Measurements from ENCODE around the gene PLCH2. TPM values are rescaled to one million over a fixed set of nuclear protein-coding genes. Genes with fewer than 3 reads are reported as not detected.

Gene PLCH2
- total RNA-seq, 1 donor from 2014 or later: under 0.01 TPM

DNA sequence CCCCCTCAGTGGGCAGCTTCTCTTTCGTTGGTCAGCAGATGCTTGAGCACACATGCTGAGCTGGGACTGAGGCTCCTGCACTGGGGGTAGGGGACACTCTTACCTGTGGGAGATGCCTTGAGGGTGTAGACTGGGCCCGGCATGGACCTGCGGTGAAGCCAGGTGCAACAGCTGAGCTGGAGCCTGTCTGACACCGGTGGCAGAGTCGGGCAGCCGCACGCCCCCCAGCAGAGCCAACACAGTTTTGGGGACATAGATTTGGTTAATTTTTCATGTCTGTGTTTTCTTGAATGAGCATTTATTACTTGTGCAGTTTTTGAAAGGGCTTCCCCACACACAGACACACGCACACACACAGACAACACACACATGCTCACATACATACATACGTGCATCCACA, 59.9 kb downstream of the PLCH2 start:
- no peaks in the 10 kb centered on the region for H3K36me3 ChIP-seq (ENCODE audit: control insufficient read depth in 3 of 3, insufficient read depth in 3 of 3, low read length in 3 of 3)
- peaks cover 19 to 26% (median 26%) of the 10 kb centered on the region in 3 donors for H3K4me1 ChIP-seq (ENCODE audit: control insufficient read depth in 3 of 3, insufficient read depth in 3 of 3, low read length in 3 of 3)
- peaks cover 27 to 59% (median 56%) of the 10 kb centered on the region in 3 donors for H3K27me3 ChIP-seq (ENCODE audit: control insufficient read depth in 3 of 3, insufficient read depth in 3 of 3, low read length in 3 of 3)
- H3K4me3 ChIP-seq (ENCODE audit: low read length in 3 of 3): no peak overlapping the region
- H3K9me3 ChIP-seq (ENCODE audit: control insufficient read depth in 3 of 3, low read length in 3 of 3): no peaks in the 10 kb centered on the region
- H3K9ac ChIP-seq (ENCODE audit: low read depth in 1 of 3, low read length in 3 of 3): no peak overlapping the region
- H3K27ac ChIP-seq (ENCODE audit: low read depth, low read length): no peak overlapping the region

DNA sequence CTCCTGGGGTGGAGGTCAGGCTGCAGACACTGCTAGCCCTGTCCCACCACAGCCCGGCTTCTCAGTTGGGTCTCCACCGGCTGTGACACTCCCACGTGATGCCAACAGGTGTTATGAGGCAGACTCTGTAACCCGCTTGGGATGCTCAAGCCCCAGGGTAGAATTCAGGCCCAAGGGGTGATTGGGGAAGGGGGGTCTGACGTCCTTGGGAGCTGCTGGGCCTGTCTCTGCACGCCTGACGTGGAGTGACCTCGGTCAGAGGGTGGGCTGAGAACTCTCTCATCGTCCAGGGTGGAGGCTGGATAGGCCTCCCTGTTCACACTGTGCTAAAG, 61.7 kb downstream of the PLCH2 start:
- H3K27me3 ChIP-seq (ENCODE audit: control insufficient read depth in 3 of 3, insufficient read depth in 3 of 3, low read length in 3 of 3): peaks cover 41 to 69% (median 67%) of the 10 kb centered on the region in 3 donors
- H3K4me1 ChIP-seq (ENCODE audit: control insufficient read depth in 3 of 3, insufficient read depth in 3 of 3, low read length in 3 of 3): peaks cover 6 to 12% (median 9%) of the 10 kb centered on the region in 3 donors
- no peak overlapping the region for H3K9ac ChIP-seq (ENCODE audit: low read depth in 1 of 3, low read length in 3 of 3)
- H3K27ac ChIP-seq (ENCODE audit: low read depth, low read length): no peak overlapping the region
- no peak overlapping the region for H3K4me3 ChIP-seq (ENCODE audit: low read length in 3 of 3)
- H3K36me3 ChIP-seq (ENCODE audit: control insufficient read depth in 3 of 3, insufficient read depth in 3 of 3, low read length in 3 of 3): no peaks in the 10 kb centered on the region
- no peaks in the 10 kb centered on the region for H3K9me3 ChIP-seq (ENCODE audit: control insufficient read depth in 3 of 3, low read length in 3 of 3)

GRCh38 chr1:2538376-2538775, 62.3 kb downstream of the PLCH2 start:
- Histone ChIP-seq H3K9ac (ENCODE audit: low read depth in 1 of 3, low read length in 3 of 3) (no peak overlapping the region), H3K9me3 (ENCODE audit: control insufficient read depth in 3 of 3, low read length in 3 of 3) (no peaks in the 10 kb centered on the region)

DNA sequence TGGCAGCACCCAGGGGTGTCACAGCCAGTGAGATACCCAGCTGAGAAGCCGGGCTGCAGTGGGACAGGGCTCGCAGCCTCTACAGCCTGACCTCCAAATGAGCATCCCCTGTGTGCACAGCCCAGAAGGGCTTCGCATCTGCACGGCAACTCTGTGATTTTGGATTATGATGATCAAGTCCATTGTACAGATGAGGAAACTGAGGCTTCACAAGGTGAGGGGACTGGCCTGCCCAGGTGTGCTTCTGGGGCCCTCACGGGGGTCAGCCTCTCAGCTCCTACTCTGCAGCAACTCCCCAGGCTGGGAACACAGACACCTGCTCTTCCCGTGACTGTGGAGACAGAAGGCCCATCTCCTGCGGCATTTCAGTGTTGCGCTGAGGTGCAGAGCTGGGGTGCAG, 62.8 kb downstream of the PLCH2 start:
- no peak overlapping the region for H3K27ac ChIP-seq (ENCODE audit: low read depth, low read length)
- no peaks in the 10 kb centered on the region for H3K9me3 ChIP-seq (ENCODE audit: control insufficient read depth in 3 of 3, low read length in 3 of 3)
- H3K27me3 ChIP-seq (ENCODE audit: control insufficient read depth in 3 of 3, insufficient read depth in 3 of 3, low read length in 3 of 3): peaks cover 49 to 79% (median 78%) of the 10 kb centered on the region in 3 donors
- H3K4me3 ChIP-seq (ENCODE audit: low read length in 3 of 3): no peak overlapping the region
- H3K36me3 ChIP-seq (ENCODE audit: control insufficient read depth in 3 of 3, insufficient read depth in 3 of 3, low read length in 3 of 3): no peaks in the 10 kb centered on the region
- peaks cover 2 to 7% (median 6%) of the 10 kb centered on the region in 3 donors for H3K4me1 ChIP-seq (ENCODE audit: control insufficient read depth in 3 of 3, insufficient read depth in 3 of 3, low read length in 3 of 3)
- no peak overlapping the region for H3K9ac ChIP-seq (ENCODE audit: low read depth in 1 of 3, low read length in 3 of 3)

More at GRCh38 chr1:2538376-2538775, 62.3 kb downstream of the PLCH2 start:
- H3K4me1 ChIP-seq (ENCODE audit: control insufficient read depth in 3 of 3, insufficient read depth in 3 of 3, low read length in 3 of 3): peaks cover under 1 to 6% (median 3%) of the 10 kb centered on the region in 3 donors
- no peak overlapping the region for H3K4me3 ChIP-seq (ENCODE audit: low read length in 3 of 3)
- H3K27ac ChIP-seq (ENCODE audit: low read depth, low read length): no peak overlapping the region
- no peaks in the 10 kb centered on the region for H3K36me3 ChIP-seq (ENCODE audit: control insufficient read depth in 3 of 3, insufficient read depth in 3 of 3, low read length in 3 of 3)
- H3K27me3 ChIP-seq (ENCODE audit: control insufficient read depth in 3 of 3, insufficient read depth in 3 of 3, low read length in 3 of 3): peaks cover 46 to 75% (median 73%) of the 10 kb centered on the region in 3 donors

DNA sequence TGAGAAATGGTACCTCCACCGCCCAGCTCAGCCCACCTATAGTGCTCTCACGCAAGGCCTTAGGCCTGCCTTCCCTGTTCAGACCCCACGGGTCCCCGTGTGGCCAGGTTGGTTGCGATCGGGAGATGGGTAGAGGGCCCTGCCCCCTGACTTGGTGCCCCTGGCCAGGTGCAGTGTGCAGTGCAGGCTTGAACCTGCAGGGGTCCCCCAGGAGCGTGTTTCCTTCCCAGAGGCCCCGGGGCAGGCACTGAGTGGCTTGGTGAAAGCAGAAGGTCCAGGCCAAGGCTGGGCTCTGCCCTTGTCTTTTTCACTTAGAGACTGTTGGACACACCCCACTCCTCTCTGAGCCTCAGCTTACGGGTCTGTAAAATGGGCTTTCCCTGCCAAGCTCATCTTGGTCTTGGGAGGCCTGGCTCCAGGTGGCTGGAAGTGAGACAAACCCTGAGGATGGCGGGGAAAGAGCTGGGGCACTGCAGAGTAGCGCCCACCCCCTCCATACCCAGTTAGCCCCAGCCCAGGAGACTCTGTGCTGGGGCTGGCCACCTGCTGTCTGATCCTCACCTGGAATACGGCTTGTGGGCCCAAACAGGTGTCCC, 63.3 kb downstream of the PLCH2 start:
- Histone ChIP-seq H3K9me3 (ENCODE audit: control insufficient read depth in 3 of 3, low read length in 3 of 3) (no peaks in the 10 kb centered on the region), H3K9ac (ENCODE audit: low read depth in 1 of 3, low read length in 3 of 3) (no peak overlapping the region), H3K4me1 (ENCODE audit: control insufficient read depth in 3 of 3, insufficient read depth in 3 of 3, low read length in 3 of 3) (peaks cover 8 to 11% (median 11%) of the 10 kb centered on the region in 3 donors), H3K27ac (ENCODE audit: low read depth, low read length) (no peak overlapping the region), H3K4me3 (ENCODE audit: low read length in 3 of 3) (no peak overlapping the region), H3K27me3 (ENCODE audit: control insufficient read depth in 3 of 3, insufficient read depth in 3 of 3, low read length in 3 of 3) (peaks cover 51 to 83% (median 83%) of the 10 kb centered on the region in 3 donors), H3K36me3 (ENCODE audit: control insufficient read depth in 3 of 3, insufficient read depth in 3 of 3, low read length in 3 of 3) (no peaks in the 10 kb centered on the region)

- Histone ChIP-seq H3K27me3 (ENCODE audit: control insufficient read depth in 3 of 3, insufficient read depth in 3 of 3, low read length in 3 of 3) (peaks cover 58 to 84% (median 77%) of the 10 kb centered on the region in 3 donors), H3K4me1 (ENCODE audit: control insufficient read depth in 3 of 3, insufficient read depth in 3 of 3, low read length in 3 of 3) (peaks cover 14 to 18% (median 15%) of the 10 kb centered on the region in 3 donors), H3K27ac (ENCODE audit: low read depth, low read length) (no peak overlapping the region), H3K9ac (ENCODE audit: low read depth in 1 of 3, low read length in 3 of 3) (no peak overlapping the region), H3K36me3 (ENCODE audit: control insufficient read depth in 3 of 3, insufficient read depth in 3 of 3, low read length in 3 of 3) (no peaks in the 10 kb centered on the region), H3K4me3 (ENCODE audit: low read length in 3 of 3) (no peak overlapping the region), H3K9me3 (ENCODE audit: control insufficient read depth in 3 of 3, low read length in 3 of 3) (no peaks in the 10 kb centered on the region)
These were observed 64.9 kb downstream of the PLCH2 start for GRCh38 chr1:2540816-2541492.

- Histone ChIP-seq H3K9ac (ENCODE audit: low read depth in 1 of 3, low read length in 3 of 3) (no peak overlapping the region), H3K27me3 (ENCODE audit: control insufficient read depth in 3 of 3, insufficient read depth in 3 of 3, low read length in 3 of 3) (peaks cover 61 to 82% (median 76%) of the 10 kb centered on the region in 3 donors), H3K36me3 (ENCODE audit: control insufficient read depth in 3 of 3, insufficient read depth in 3 of 3, low read length in 3 of 3) (no peaks in the 10 kb centered on the region), H3K9me3 (ENCODE audit: control insufficient read depth in 3 of 3, low read length in 3 of 3) (no peaks in the 10 kb centered on the region), H3K27ac (ENCODE audit: low read depth, low read length) (no peak overlapping the region), H3K4me3 (ENCODE audit: low read length in 3 of 3) (no peak overlapping the region), H3K4me1 (ENCODE audit: control insufficient read depth in 3 of 3, insufficient read depth in 3 of 3, low read length in 3 of 3) (peaks cover 15 to 23% (median 18%) of the 10 kb centered on the region in 3 donors)
These were observed 65.6 kb downstream of the PLCH2 start for GRCh38 chr1:2541619-2542245.

- no peak overlapping the region for H3K27ac ChIP-seq (ENCODE audit: low read depth, low read length)
- no peak overlapping the region for H3K4me3 ChIP-seq (ENCODE audit: low read length in 3 of 3)
- H3K27me3 ChIP-seq (ENCODE audit: control insufficient read depth in 3 of 3, insufficient read depth in 3 of 3, low read length in 3 of 3): peaks cover 61 to 82% (median 77%) of the 10 kb centered on the region in 3 donors
- peaks cover 18 to 28% (median 22%) of the 10 kb centered on the region in 3 donors for H3K4me1 ChIP-seq (ENCODE audit: control insufficient read depth in 3 of 3, insufficient read depth in 3 of 3, low read length in 3 of 3)
- H3K9me3 ChIP-seq (ENCODE audit: control insufficient read depth in 3 of 3, low read length in 3 of 3): no peaks in the 10 kb centered on the region
- no peaks in the 10 kb centered on the region for H3K36me3 ChIP-seq (ENCODE audit: control insufficient read depth in 3 of 3, insufficient read depth in 3 of 3, low read length in 3 of 3)
- H3K9ac ChIP-seq (ENCODE audit: low read depth in 1 of 3, low read length in 3 of 3): no peak overlapping the region
These were observed 66.3 kb downstream of the PLCH2 start for GRCh38 chr1:2542246-2542915.

DNA sequence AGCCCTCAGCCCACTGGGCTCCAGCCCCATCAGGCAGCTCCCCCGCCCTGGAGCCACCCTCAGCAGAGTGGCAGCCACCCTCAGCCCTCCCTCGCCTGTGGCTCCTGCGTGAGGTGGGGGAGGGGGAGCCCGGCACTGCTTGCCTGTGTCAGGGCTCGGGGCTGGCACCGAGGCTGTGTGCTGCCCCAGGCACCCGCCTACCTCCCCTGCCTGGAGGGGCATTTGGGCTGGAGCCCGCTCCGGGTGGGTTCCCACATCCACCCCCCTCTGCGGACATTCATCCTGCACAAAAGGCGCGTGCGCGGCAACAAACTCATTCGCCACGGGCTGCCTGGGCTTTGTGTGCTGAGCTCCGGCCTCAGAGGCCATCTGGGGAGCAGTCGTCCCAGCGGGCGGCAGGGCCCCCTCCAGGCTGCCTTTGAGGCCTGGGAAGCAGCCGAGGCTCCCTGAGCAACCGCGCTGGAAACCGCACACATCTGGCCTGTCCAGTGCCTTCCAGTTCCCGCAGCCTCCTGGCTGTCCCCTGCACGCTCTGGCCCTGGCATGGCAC, 67.5 kb downstream of the PLCH2 start:
- H3K27ac ChIP-seq (ENCODE audit: low read depth, low read length): no peak overlapping the region
- peaks cover 30 to 39% (median 33%) of the 10 kb centered on the region in 3 donors for H3K4me1 ChIP-seq (ENCODE audit: control insufficient read depth in 3 of 3, insufficient read depth in 3 of 3, low read length in 3 of 3)
- no peak overlapping the region for H3K9ac ChIP-seq (ENCODE audit: low read depth in 1 of 3, low read length in 3 of 3)
- H3K27me3 ChIP-seq (ENCODE audit: control insufficient read depth in 3 of 3, insufficient read depth in 3 of 3, low read length in 3 of 3): peaks cover 60 to 78% (median 65%) of the 10 kb centered on the region in 3 donors
- no peaks in the 10 kb centered on the region for H3K36me3 ChIP-seq (ENCODE audit: control insufficient read depth in 3 of 3, insufficient read depth in 3 of 3, low read length in 3 of 3)
- H3K9me3 ChIP-seq (ENCODE audit: control insufficient read depth in 3 of 3, low read length in 3 of 3): no peaks in the 10 kb centered on the region
- no peak overlapping the region for H3K4me3 ChIP-seq (ENCODE audit: low read length in 3 of 3)

All from skeletal muscle tissue (tissue), 4 donors.